ENCODE measurements around the gene ZSCAN20. TPM values are rescaled to one million over a fixed set of nuclear protein-coding genes. Genes with fewer than 3 reads are reported as not detected.

ZSCAN20 gene
- total RNA-seq, 1 experiment from 2014 or later, result 9.0 TPM

DNA sequence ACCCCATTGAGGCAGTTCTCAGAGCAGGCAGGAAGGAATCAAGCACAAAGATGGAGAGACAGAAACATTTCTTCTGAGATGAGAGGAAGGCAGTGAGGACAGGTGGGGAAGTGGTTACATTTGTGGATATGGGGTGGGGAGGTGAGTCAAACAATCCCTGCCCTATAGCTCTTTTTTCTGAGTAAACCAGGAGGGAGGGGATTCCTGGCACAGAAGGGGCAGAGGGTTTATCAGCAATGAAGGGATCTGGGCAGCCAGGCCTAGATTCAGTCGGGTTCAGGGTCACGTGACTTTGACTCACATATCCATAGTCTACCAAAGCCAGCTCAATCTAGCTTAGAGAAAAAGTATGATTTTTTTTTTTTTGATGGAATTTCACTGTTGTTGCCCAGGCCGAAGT is 25.9 kb upstream of the ZSCAN20 start (continued):
- TF ChIP-seq, protein P1, sequence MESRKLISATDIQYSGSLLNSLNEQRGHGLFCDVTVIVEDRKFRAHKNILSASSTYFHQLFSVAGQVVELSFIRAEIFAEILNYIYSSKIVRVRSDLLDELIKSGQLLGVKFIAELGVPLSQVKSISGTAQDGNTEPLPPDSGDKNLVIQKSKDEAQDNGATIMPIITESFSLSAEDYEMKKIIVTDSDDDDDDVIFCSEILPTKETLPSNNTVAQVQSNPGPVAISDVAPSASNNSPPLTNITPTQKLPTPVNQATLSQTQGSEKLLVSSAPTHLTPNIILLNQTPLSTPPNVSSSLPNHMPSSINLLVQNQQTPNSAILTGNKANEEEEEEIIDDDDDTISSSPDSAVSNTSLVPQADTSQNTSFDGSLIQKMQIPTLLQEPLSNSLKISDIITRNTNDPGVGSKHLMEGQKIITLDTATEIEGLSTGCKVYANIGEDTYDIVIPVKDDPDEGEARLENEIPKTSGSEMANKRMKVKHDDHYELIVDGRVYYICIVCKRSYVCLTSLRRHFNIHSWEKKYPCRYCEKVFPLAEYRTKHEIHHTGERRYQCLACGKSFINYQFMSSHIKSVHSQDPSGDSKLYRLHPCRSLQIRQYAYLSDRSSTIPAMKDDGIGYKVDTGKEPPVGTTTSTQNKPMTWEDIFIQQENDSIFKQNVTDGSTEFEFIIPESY (IDR thresholded peaks at IDR 0.05; ENCODE audit: extremely low read depth, insufficient replicate concordance, low read length), result no peak
- no peak for TF ChIP-seq YY1 (IDR thresholded peaks at IDR 0.05; ENCODE audit: extremely low read depth, insufficient replicate concordance, low read depth, low read length)

DNA sequence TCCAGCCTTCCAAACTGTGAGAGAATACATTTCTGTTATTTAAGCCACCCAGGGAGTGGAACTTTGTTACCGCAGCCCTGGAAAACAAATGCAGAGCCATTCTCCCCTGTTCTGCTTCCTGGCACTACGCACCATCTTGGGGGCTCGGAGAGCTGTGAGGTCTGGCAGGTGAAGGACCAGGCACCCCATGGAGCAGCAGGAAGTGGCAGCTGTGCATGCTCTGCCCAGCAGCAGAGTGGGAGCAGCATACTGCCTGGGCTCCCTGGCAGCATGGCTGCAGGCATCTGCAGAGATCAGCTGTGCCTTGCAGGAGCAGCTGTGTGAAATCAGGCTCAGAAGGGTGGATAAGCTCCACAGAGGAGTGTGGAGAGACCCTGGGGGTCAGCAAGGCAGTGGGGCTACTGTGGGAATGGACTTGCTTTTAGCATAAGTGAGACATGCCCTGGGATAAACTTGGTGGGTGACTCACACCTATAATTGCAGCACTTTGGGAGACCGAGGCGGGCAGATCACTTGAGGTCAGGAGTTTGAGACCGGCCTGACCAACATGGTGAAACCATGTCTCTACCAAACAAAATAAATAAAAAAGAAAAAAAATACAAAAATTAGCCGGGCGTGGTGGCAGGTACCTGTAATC is 17.7 kb upstream of the ZSCAN20 start:
- CTCF ChIA-PET, result interaction anchor here (0.8 to 2.0 kb wide), 5 partner anchors 8 to 359 kb away, joined by 3 to 24 read pairs (median 3); no protein-coding TSS in a partner anchor

More for the DNA sequence above, 17.7 kb upstream of the ZSCAN20 start:
- Histone ChIP-seq H4K20me1 (ENCODE audit: insufficient read depth) (no peaks in the 10 kb centered on the region), H3K79me2 (ENCODE audit: insufficient read depth, low read length) (no peaks in the 10 kb centered on the region), H3K36me3 (ENCODE audit: control insufficient read depth in 1 of 2, insufficient read depth in 2 of 2, low read length in 2 of 2) (no peaks in the 10 kb centered on the region), H3K27ac (ENCODE audit: low read depth, low read length) (peak overlapping the region; percentile 44; the same call in 1 of the 2 replicates), H3K4me1 (ENCODE audit: control insufficient read depth in 1 of 2, insufficient read depth in 2 of 2, low read length in 2 of 2) (peaks cover 32 to 50% of the 10 kb centered on the region in 2 experiments), H3K9ac (ENCODE audit: low read length) (no peak overlapping the region), H3K4me2 (ENCODE audit: low read length) (peak overlapping the region; percentile 6; the same call in 1 of the 2 replicates), H3K27me3 (ENCODE audit: insufficient read depth, low read length) (no peaks in the 10 kb centered on the region), H2AFZ (ENCODE audit: low read depth, low read length, poor library complexity, severe bottlenecking) (no peak overlapping the region), H3K4me3 (replicated peaks in 1 of 2; ENCODE audit: low read depth in 1 of 2, low read length in 2 of 2) (no peak overlapping the region), H3K9me2 (ENCODE audit: insufficient read depth) (no peaks in the 10 kb centered on the region), H3K9me3 (ENCODE audit: control insufficient read depth in 1 of 2, insufficient read depth in 1 of 2, low read depth in 1 of 2, low read length in 2 of 2) (peaks cover 0 to 9% of the 10 kb centered on the region in 2 experiments; a peak in 1 of 4 replicates)
- BruUV-seq (replicated peaks), result no TSS peak
- ChIA-PET RAD21 (ENCODE audit: low non-redundant PET in 1 of 2, low total read pairs in 2 of 2, uncharacterized antibody in 2 of 2, unreplicated experiment in 2 of 2) (interaction anchor here (0.7 to 1.4 kb wide), 3 partner anchors 71 to 159 kb away, joined by 3 to 10 read pairs (median 6); no protein-coding TSS in a partner anchor), POLR2A (no interaction called here)
- TF ChIP-seq CEBPB (IDR thresholded peaks at IDR 0.05; ENCODE audit: low read depth) (no peak), POLR2AphosphoS5 (IDR thresholded peaks at IDR 0.05; ENCODE audit: low read depth, low read length) (no peak), EZH2 (IDR thresholded peaks at IDR 0.05) (no peak), SP1 (IDR thresholded peaks at IDR 0.05; ENCODE audit: low read depth) (no peak), TCF7L2 (IDR thresholded peaks at IDR 0.05; ENCODE audit: borderline replicate concordance, extremely low read depth, insufficient read depth, insufficient read length) (no peak), SRF (IDR thresholded peaks at IDR 0.05; ENCODE audit: low read depth) (no peak), RAD21 (IDR thresholded peaks at IDR 0.05; ENCODE audit: low read depth) (no peak), POLR2A (IDR thresholded peaks at IDR 0.05; ENCODE audit: borderline replicate concordance, extremely low read depth, insufficient read depth, insufficient read length) (no peak), EGR1 (IDR thresholded peaks at IDR 0.05; ENCODE audit: low read depth) (no peak), JUND (IDR thresholded peaks at IDR 0.05) (no peak), CBX3 (IDR thresholded peaks at IDR 0.05; ENCODE audit: low read depth) (no peak)
- TF ChIP-seq, protein P1 (IDR thresholded peaks at IDR 0.05; ENCODE audit: extremely low read depth, insufficient replicate concordance, low read length), result no peak
- TF ChIP-seq, protein P2, sequence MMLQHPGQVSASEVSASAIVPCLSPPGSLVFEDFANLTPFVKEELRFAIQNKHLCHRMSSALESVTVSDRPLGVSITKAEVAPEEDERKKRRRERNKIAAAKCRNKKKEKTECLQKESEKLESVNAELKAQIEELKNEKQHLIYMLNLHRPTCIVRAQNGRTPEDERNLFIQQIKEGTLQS (IDR thresholded peaks at IDR 0.05), result no peak
- TF ChIP-seq, protein P3, sequence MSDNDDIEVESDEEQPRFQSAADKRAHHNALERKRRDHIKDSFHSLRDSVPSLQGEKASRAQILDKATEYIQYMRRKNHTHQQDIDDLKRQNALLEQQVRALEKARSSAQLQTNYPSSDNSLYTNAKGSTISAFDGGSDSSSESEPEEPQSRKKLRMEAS (IDR thresholded peaks at IDR 0.05), result no peak
- intact Hi-C loops (cut with micrococcal nuclease), result loop anchor here (5.0 kb wide), 5 partner anchors 72 to 357 kb away; no protein-coding TSS in a partner anchor
- DNase-seq (ENCODE audit: low read depth, low spot score) (no peak), ATAC-seq (no peak)

Data from HCT116 (cell line).